AG10803 (cell line): Measurements from ENCODE around the gene CDC6.
A peak's percentile ranks its signal among the peaks of the same experiment; 100 is the strongest.

Source experiments
- DNase-seq: peaks from one replicate; pipeline ENCODE4 v3.0.0; 2010; ENCODE audit warnings: low read depth
- H3K4me3 ChIP-seq: 2 replicates; pipeline ENCODE4 v1.5.1; 2011; ENCODE audit warnings: mild to moderate bottlenecking, low read length, control low read depth
- TF ChIP-seq, protein P1 (sequence below): conservative IDR thresholded peaks from 2 replicates; pipeline ENCODE4 v1.5.1; 2011; ENCODE audit warnings: mild to moderate bottlenecking, low read length, control low read depth, inconsistent platforms

Gene CDC6

GRCh38 chr17:40320756-40321523 lies 33.3 kb downstream of the CDC6 start:
- H3K4me3 ChIP-seq: peak overlapping the region; percentile 93
- peak; percentile 65 for DNase-seq
- TF ChIP-seq, protein P1, sequence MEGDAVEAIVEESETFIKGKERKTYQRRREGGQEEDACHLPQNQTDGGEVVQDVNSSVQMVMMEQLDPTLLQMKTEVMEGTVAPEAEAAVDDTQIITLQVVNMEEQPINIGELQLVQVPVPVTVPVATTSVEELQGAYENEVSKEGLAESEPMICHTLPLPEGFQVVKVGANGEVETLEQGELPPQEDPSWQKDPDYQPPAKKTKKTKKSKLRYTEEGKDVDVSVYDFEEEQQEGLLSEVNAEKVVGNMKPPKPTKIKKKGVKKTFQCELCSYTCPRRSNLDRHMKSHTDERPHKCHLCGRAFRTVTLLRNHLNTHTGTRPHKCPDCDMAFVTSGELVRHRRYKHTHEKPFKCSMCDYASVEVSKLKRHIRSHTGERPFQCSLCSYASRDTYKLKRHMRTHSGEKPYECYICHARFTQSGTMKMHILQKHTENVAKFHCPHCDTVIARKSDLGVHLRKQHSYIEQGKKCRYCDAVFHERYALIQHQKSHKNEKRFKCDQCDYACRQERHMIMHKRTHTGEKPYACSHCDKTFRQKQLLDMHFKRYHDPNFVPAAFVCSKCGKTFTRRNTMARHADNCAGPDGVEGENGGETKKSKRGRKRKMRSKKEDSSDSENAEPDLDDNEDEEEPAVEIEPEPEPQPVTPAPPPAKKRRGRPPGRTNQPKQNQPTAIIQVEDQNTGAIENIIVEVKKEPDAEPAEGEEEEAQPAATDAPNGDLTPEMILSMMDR: no peak

GRCh38 chr17:40321524-40321929 lies 33.8 kb downstream of the CDC6 start:
- no peak for DNase-seq
- H3K4me3 ChIP-seq: peak overlapping the region; percentile 93

GRCh38 chr17:40321961-40322357 lies 34.3 kb downstream of the CDC6 start:
- TF ChIP-seq, protein P1: no peak
- DNase-seq: no peak
- H3K4me3 ChIP-seq: peak overlapping the region; percentile 93

More at GRCh38 chr17:40321524-40321929, 33.8 kb downstream of the CDC6 start:
- TF ChIP-seq, protein P1: no peak

GRCh38 chr17:40322358-40323315 lies 35.0 kb downstream of the CDC6 start:
- TF ChIP-seq, protein P1: no peak
- peak overlapping the region; percentile 93 for H3K4me3 ChIP-seq

DNA sequence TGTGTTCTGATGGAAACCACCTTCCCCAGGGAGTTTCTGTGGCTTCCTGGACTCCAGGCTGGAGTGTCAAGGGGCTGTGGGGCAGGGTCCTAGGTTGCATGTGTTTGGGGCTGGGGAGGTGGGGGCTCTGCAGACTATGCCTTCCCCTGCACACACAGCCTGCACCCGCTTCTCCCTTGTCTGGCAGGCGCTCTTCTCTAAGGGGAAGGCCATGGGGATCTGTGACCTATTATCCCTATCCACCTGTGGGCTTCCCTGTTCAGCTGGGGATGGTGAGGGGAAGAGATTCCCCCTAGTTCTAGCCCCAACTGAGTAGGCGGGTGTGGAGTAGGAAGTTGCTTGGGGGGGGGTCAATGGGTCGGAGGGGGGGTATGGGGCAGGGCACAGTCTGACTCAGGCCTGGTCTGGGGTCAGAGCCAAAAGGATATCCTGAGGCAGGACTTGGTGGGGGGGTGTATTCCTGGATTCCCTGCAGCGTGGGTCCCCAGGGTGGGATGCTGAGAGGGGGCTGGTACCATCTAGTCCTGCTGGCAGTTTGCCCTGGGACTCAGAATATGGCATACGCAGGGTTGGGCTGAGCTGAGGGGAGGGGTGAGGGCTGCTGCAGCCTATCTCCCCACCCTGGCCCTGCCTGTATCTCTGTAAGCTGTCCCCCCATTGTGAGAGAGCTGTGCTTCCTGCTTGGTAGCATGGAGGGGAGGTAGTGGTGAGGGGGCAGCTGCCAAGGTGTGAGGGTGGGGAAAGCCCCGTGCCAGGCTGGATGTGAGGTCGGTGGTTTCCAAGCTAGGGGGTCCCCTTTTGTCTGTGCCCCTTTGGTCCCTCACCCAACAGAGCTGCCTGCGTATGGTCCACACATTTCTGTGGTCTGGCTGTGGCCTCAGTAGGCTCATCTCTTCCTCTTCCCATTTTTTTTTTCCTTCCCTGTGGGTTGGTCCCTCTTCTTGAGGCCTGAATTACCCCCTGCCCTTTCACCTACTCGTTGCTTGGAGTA lies 36.0 kb downstream of the CDC6 start:
- TF ChIP-seq, protein P1: no peak
- peak; percentile 72 for DNase-seq
- no peak overlapping the region; the same call in 1 of the 2 replicates for H3K4me3 ChIP-seq

More at GRCh38 chr17:40322358-40323315, 35.0 kb downstream of the CDC6 start:
- peak; percentile 87 for DNase-seq
